SU-DHL-6 (cell line): ENCODE data around the gene PDE4D.

Source experiments
- H2AFZ ChIP-seq: fragments of 200-600 bp; sonication (generic); 2 replicates; pipeline ENCODE4 v1.6.1; 2014; ENCODE audit warnings: low read depth, mild to moderate bottlenecking, moderate library complexity, mixed read lengths, antibody characterized with exemption, low read length; ENCODE audit not compliant: severe bottlenecking
- H3F3A ChIP-seq: fragments of 200-600 bp; shearing (Covaris generic); 2 replicates; pipeline ENCODE4 v1.6.0; 2016; ENCODE audit warnings: antibody characterized with exemption, mild to moderate bottlenecking; ENCODE audit not compliant: insufficient read depth
- H3K27ac ChIP-seq: fragments of 200-600 bp; sonication (generic); 2 replicates; pipeline ENCODE4 v1.5.1; 2016; ENCODE audit warnings: low read depth, mild to moderate bottlenecking, low read length, moderate library complexity, mixed read lengths
- H3K27me3 ChIP-seq: fragments of 200-600 bp; sonication (generic), shearing (Covaris generic); 2 replicates; pipeline ENCODE4 v1.6.0; 2014; ENCODE audit warnings: mild to moderate bottlenecking, low read length
- H3K36me3 ChIP-seq: fragments of 200-600 bp; sonication (generic); 2 replicates; pipeline ENCODE4 v1.6.1; 2014; ENCODE audit warnings: mild to moderate bottlenecking, low read length, mixed read lengths
- H3K4me2 ChIP-seq: fragments of 300-600, 200-600 bp; shearing (Covaris generic), sonication (generic); 2 replicates; pipeline ENCODE4 v1.6.0; 2014; ENCODE audit warnings: low read length, low read depth, mild to moderate bottlenecking; ENCODE audit not compliant: poor library complexity, severe bottlenecking
- H3K4me3 ChIP-seq: fragments of 200-600 bp; sonication (generic); 2 replicates; pipeline ENCODE4 v1.5.1; 2014; ENCODE audit warnings: antibody characterized with exemption, low read length, mild to moderate bottlenecking, mixed read lengths; ENCODE audit not compliant: insufficient read depth, poor library complexity, severe bottlenecking
- H3K79me2 ChIP-seq: fragments of 200-600 bp; sonication (generic); 2 replicates; pipeline ENCODE4 v1.6.1; 2014; ENCODE audit warnings: mild to moderate bottlenecking, low read length, moderate library complexity; ENCODE audit not compliant: insufficient read depth
- H3K9ac ChIP-seq: fragments of 200-600 bp; sonication (generic); 2 replicates; pipeline ENCODE4 v1.7.0; 2014; ENCODE audit warnings: mild to moderate bottlenecking, low read length
- H3K9me2 ChIP-seq: fragments of 200-600 bp; sonication (generic); replicated peaks from 2 replicates; pipeline ENCODE4 v1.6.1; 2014; ENCODE audit warnings: low read length; ENCODE audit not compliant: insufficient read depth
- H3K9me3 ChIP-seq: fragments of 200-600 bp; sonication (generic); 2 replicates; pipeline ENCODE4 v1.6.1; 2014; ENCODE audit warnings: low read length, mixed read lengths; ENCODE audit not compliant: insufficient read depth
- H4K20me1 ChIP-seq: fragments of 200-600 bp; sonication (generic); 2 replicates; pipeline ENCODE4 v1.6.1; 2014; ENCODE audit warnings: low read depth, mild to moderate bottlenecking, antibody characterized with exemption, low read length, moderate library complexity, mixed read lengths
- EZH2phosphoT487 ChIP-seq: fragments of 200-600 bp; sonication (generic), shearing (Covaris generic); conservative IDR thresholded peaks from 2 replicates; pipeline ENCODE4 v1.6.1; 2018; ENCODE audit warnings: mild to moderate bottlenecking, antibody characterized with exemption, low read length, moderate library complexity, mixed read lengths
- TF ChIP-seq, protein P1 (sequence below): fragments of 200-600 bp; sonication (generic); IDR thresholded peaks from one replicate; pipeline ENCODE4 v1.5.1; 2017; ENCODE audit warnings: antibody characterized with exemption, mild to moderate bottlenecking, low read length, moderate library complexity; ENCODE audit not compliant: insufficient read depth, poor library complexity, severe bottlenecking

The PDE4D gene

DNA sequence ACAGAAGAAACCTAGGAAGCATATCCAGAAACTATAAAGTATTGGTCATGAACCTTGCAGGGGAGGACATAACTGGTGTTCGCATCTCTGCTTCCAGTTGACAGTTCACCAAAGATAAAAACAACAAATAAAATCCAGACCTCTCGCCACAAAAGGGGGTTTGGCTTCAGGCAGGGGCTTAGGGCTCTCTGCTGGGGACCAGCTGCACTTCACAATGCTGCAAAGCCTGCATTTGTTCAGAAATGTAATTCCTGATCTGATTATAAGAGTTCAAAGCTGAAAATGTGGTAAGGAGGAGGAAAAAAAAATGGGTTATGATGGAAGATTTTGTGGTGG lies 79.0 kb downstream of the PDE4D start:
- Histone ChIP-seq H3K27me3 (no peaks in the 10 kb centered on the region), H2AFZ (peak overlapping the region; percentile 60), H3K4me2 (no peak overlapping the region), H3K36me3 (no peaks in the 10 kb centered on the region), H3F3A (no peaks in the 10 kb centered on the region), H3K9me3 (no peaks in the 10 kb centered on the region), H3K9me2 (no peaks in the 10 kb centered on the region), H3K9ac (no peak overlapping the region), H3K79me2 (no peaks in the 10 kb centered on the region), H4K20me1 (no peaks in the 10 kb centered on the region), H3K27ac (no peak overlapping the region), H3K4me3 (no peak overlapping the region)
- TF ChIP-seq EZH2phosphoT487 = no peak
- TF ChIP-seq, protein P1, sequence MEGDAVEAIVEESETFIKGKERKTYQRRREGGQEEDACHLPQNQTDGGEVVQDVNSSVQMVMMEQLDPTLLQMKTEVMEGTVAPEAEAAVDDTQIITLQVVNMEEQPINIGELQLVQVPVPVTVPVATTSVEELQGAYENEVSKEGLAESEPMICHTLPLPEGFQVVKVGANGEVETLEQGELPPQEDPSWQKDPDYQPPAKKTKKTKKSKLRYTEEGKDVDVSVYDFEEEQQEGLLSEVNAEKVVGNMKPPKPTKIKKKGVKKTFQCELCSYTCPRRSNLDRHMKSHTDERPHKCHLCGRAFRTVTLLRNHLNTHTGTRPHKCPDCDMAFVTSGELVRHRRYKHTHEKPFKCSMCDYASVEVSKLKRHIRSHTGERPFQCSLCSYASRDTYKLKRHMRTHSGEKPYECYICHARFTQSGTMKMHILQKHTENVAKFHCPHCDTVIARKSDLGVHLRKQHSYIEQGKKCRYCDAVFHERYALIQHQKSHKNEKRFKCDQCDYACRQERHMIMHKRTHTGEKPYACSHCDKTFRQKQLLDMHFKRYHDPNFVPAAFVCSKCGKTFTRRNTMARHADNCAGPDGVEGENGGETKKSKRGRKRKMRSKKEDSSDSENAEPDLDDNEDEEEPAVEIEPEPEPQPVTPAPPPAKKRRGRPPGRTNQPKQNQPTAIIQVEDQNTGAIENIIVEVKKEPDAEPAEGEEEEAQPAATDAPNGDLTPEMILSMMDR = no peak

DNA sequence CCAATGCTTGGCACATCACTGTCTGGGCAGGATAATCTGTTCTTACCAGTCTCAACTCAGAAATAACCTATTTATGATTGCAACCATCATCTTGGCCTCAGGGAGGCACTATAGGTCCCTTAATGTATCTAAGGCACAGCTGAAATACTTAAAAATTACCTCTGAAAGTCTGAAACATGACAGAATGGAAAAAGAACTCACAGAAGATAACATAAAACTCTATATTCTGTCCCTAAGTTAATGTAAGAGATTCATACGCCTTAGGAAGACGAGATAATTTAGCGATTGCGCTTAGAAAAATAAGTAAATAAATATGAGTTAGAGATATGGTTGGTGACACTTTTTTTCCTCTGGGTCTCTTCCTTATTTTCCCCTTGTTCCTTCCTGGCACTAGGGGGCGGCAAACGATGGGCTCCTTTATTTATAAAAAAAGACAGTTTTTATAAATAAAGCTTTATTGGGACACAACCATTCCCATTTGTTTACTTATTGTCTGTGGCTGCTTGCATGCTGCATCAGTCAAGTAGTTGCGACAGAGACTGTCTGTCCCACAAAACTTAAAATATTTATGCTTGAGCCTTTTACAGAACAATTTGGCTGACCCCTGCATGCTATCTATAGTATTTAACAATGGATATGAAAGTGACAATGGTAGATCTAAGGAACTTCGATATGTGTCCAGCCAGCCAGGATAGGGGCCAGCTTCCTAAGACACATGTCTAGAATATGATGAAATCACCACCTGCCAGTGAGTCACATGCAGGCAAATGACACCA lies 79.6 kb downstream of the PDE4D start:
- Histone ChIP-seq H3K27me3 (no peaks in the 10 kb centered on the region), H3K9me3 (no peaks in the 10 kb centered on the region), H3K4me3 (no peak overlapping the region), H4K20me1 (no peaks in the 10 kb centered on the region), H3K27ac (no peak overlapping the region), H3K9me2 (no peaks in the 10 kb centered on the region), H3F3A (no peaks in the 10 kb centered on the region), H3K79me2 (no peaks in the 10 kb centered on the region), H3K36me3 (no peaks in the 10 kb centered on the region), H3K4me2 (peak overlapping the region; percentile 50), H2AFZ (peak overlapping the region; percentile 60), H3K9ac (no peak overlapping the region; the same call in 1 of the 2 replicates)
- no peak for TF ChIP-seq EZH2phosphoT487
- TF ChIP-seq, protein P1 = peak; percentile 61

- no peaks in the 10 kb centered on the region for H3K79me2 ChIP-seq
- H3K9me2 ChIP-seq = no peaks in the 10 kb centered on the region
- no peak overlapping the region for H3K4me3 ChIP-seq
- no peak overlapping the region for H2AFZ ChIP-seq
- H4K20me1 ChIP-seq = no peaks in the 10 kb centered on the region
- no peaks in the 10 kb centered on the region for H3F3A ChIP-seq
- no peak overlapping the region for H3K9ac ChIP-seq
- H3K36me3 ChIP-seq = no peaks in the 10 kb centered on the region
- H3K27ac ChIP-seq = no peak overlapping the region
- no peaks in the 10 kb centered on the region for H3K9me3 ChIP-seq
- H3K27me3 ChIP-seq = no peaks in the 10 kb centered on the region
- peak overlapping the region; percentile 45 for H3K4me2 ChIP-seq
- TF ChIP-seq EZH2phosphoT487 = no peak
- TF ChIP-seq, protein P1 = peak; percentile 91
Measured at GRCh38 chr5:59810041-59810440, 83.5 kb downstream of the PDE4D start.
